HCT116 (cell line): ENCODE measurements around the gene TUBA3E.
"Not testable (repeated sequence)": the region's sequence is repeated elsewhere in the genome, so short reads cannot be mapped to it uniquely, and the experiment has no call there.

Source experiments
- CTCF ChIP-seq, 3 experiments: fragments of 200-600 bp in 1 of 3; sonication (generic) in 1 of 3; IDR thresholded peaks in 2 of 3; conservative IDR thresholded peaks in 1 of 3; 2 replicates each; pipeline ENCODE4 v1.5.1; 2012 to 2017; ENCODE audit warnings: low read depth in 2 of 3, low read length in 2 of 3, antibody characterized with exemption in 1 of 3, borderline replicate concordance in 1 of 3, control low read depth in 1 of 3, mild to moderate bottlenecking in 1 of 3, mixed read lengths in 1 of 3, mixed run types in 1 of 3, moderate library complexity in 1 of 3; ENCODE audit not compliant: insufficient read depth in 1 of 3
- EZH2 ChIP-seq: fragments of 200-600 bp; sonication (generic); IDR thresholded peaks from 2 replicates; pipeline ENCODE4 v1.6.1; 2017; ENCODE audit warnings: antibody characterized with exemption, mixed run types
- EZH2phosphoT487 ChIP-seq: fragments of 200-600 bp; IDR thresholded peaks from 2 replicates; pipeline ENCODE4 v1.6.1; 2018; ENCODE audit warnings: antibody characterized with exemption, borderline replicate concordance
- POLR2A ChIP-seq: IDR thresholded peaks from 2 replicates; pipeline ENCODE4 v1.7.0; 2011; ENCODE audit warnings: borderline replicate concordance; ENCODE audit not compliant: insufficient read depth, insufficient read length; ENCODE audit errors: extremely low read depth
- TCF7L2 ChIP-seq: IDR thresholded peaks from 2 replicates; pipeline ENCODE4 v1.7.0; 2011; ENCODE audit warnings: borderline replicate concordance, inconsistent platforms; ENCODE audit not compliant: insufficient read depth, insufficient read length; ENCODE audit errors: extremely low read depth
- YY1 ChIP-seq: IDR thresholded peaks from 2 replicates; pipeline ENCODE4 v1.6.1; 2011; ENCODE audit warnings: low read length, low read depth, moderate library complexity, mild to moderate bottlenecking; ENCODE audit not compliant: insufficient replicate concordance; ENCODE audit errors: extremely low read depth

GRCh38 chr2:130202518-130202917, 4.3 kb upstream of the TUBA3E start:
- not testable (repeated sequence) for TF ChIP-seq TCF7L2; CTCF (IDR thresholded peaks at IDR 0.05 in 2 of 3, conservative IDR thresholded peaks at IDR 0.05 in 1 of 3; ENCODE audit: borderline replicate concordance in 1 of 3, insufficient read depth in 1 of 3, low read depth in 2 of 3, low read length in 2 of 3); POLR2A; EZH2; YY1; EZH2phosphoT487
